Chondrocyte (in vitro differentiated cells): Measurements from ENCODE around the gene CDR2. TPM values are rescaled to one million over a fixed set of nuclear protein-coding genes. Genes with fewer than 3 reads are reported as not detected.

Experiments used
- DNase-seq: peaks from one replicate; pipeline ENCODE4 v3.0.0; 2021; ENCODE audit warnings: mixed read lengths, low spot score
- H3K27ac Mint-ChIP-seq: one replicate; pipeline ENCODE4 v1.8.0; 2021; ENCODE audit warnings: mild to moderate bottlenecking, moderate library complexity, mixed read lengths; ENCODE audit not compliant: unreplicated experiment
- H3K27me3 Mint-ChIP-seq: 2 replicates; pipeline ENCODE4 v1.8.0; 2021; ENCODE audit warnings: low read depth, mixed read lengths
- H3K36me3 Mint-ChIP-seq: 2 replicates; pipeline ENCODE4 v1.8.0; 2021; ENCODE audit warnings: low read depth, mixed read lengths
- H3K4me1 Mint-ChIP-seq: 2 replicates; pipeline ENCODE4 v1.8.0; 2021; ENCODE audit warnings: low read depth, mild to moderate bottlenecking, mixed read lengths
- H3K4me3 Mint-ChIP-seq: one replicate; pipeline ENCODE4 v1.8.0; 2021; ENCODE audit warnings: mild to moderate bottlenecking, moderate library complexity, mixed read lengths; ENCODE audit not compliant: unreplicated experiment
- H3K9me3 Mint-ChIP-seq: 2 replicates; pipeline ENCODE4 v1.8.0; 2021; ENCODE audit warnings: low read depth, mixed read lengths
- total RNA-seq: library from RNA; stranded (reverse); gene quantifications from 3 replicates; pipeline ENCODE4 v1.2.1, GENCODE V29; 2021
- TF ChIP-seq, protein P1 (sequence below): fragments of 200-600 bp; sonication (generic); IDR thresholded peaks from 2 replicates; pipeline ENCODE4 v1.5.0; 2021; ENCODE audit warnings: antibody characterized with exemption, mild to moderate bottlenecking, moderate library complexity

CDR2 gene
- total RNA-seq, 1 donor from 2014 or later: 46.1 TPM

DNA sequence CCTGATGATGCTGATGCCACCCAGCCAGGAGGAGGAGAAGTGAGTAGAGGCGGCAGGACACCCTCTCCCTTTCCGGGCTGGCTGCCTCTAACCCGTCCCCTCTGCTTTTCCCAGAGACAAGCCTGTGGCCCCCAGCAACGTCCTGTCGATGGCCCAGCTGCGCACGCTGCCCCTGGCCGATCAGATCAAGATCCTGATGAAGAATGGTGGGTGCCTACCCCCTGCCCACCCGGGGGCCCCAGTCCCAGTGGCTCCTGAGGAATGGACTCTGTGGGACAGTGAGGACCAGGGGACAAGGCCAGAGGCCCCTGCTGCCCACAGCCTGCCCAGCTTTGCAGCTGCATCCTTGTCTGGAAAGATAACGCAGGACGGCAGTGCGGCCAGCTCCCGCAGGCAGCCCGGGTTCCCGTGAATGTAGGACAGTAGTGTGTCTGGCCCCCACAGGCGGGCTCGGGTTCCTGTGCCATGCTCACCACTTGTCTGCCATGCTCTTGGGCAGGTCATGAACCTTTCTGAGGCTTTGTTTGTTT, 57.4 kb downstream of the CDR2 start:
- no peaks in the 10 kb centered on the region for H3K9me3 Mint-ChIP-seq
- no peak overlapping the region for H3K27ac Mint-ChIP-seq
- no peak for DNase-seq
- TF ChIP-seq, protein P1, sequence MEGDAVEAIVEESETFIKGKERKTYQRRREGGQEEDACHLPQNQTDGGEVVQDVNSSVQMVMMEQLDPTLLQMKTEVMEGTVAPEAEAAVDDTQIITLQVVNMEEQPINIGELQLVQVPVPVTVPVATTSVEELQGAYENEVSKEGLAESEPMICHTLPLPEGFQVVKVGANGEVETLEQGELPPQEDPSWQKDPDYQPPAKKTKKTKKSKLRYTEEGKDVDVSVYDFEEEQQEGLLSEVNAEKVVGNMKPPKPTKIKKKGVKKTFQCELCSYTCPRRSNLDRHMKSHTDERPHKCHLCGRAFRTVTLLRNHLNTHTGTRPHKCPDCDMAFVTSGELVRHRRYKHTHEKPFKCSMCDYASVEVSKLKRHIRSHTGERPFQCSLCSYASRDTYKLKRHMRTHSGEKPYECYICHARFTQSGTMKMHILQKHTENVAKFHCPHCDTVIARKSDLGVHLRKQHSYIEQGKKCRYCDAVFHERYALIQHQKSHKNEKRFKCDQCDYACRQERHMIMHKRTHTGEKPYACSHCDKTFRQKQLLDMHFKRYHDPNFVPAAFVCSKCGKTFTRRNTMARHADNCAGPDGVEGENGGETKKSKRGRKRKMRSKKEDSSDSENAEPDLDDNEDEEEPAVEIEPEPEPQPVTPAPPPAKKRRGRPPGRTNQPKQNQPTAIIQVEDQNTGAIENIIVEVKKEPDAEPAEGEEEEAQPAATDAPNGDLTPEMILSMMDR: no peak
- H3K27me3 Mint-ChIP-seq: no peaks in the 10 kb centered on the region
- peaks cover 12% of the 10 kb centered on the region for H3K36me3 Mint-ChIP-seq
- H3K4me1 Mint-ChIP-seq: peaks cover 2% of the 10 kb centered on the region
- no peak overlapping the region for H3K4me3 Mint-ChIP-seq

DNA sequence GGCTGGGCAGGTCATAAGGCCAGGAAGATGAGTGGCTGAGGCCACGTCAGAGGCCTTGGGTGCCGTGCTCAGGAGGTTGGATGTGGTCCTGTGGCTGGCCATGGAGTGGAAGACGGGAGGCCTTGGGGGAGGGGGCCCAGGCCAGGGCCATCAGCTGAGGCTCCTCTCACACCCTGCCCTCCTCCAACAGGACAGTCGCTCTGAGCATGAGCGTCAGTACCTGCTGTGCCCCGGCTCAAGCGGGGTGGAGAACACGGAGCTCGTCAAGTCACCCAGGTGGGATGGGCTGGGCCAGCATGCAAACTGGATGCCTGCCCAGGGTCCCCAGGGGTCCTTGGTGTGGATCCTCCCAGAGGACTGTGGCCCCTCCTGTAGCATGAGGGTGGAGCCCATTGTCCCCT, 58.0 kb downstream of the CDR2 start:
- H3K36me3 Mint-ChIP-seq: peaks cover 15% of the 10 kb centered on the region
- H3K9me3 Mint-ChIP-seq: no peaks in the 10 kb centered on the region
- H3K27me3 Mint-ChIP-seq: no peaks in the 10 kb centered on the region
- no peak for DNase-seq
- H3K4me3 Mint-ChIP-seq: no peak overlapping the region
- peaks cover 2% of the 10 kb centered on the region for H3K4me1 Mint-ChIP-seq
- H3K27ac Mint-ChIP-seq: no peak overlapping the region
- TF ChIP-seq, protein P1: no peak

DNA sequence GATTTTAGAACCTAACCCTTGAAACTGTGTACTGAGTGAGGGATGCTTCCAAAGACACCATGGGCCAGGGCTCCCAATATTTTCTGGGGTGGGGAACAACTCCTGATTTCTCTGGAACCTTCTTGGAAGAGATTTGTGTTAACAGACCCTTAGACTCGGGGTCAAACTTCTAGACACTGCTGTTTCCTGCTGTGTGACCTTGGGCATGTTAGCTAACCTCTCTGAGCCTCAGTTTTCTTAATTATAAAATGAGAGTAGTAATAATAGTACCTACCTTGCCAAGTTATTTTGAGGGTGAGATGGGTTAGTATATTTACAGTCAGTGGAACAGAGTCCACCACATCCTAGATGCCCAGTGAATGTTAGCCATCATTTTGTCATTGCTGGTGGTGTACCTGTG, 58.4 kb downstream of the CDR2 start:
- Mint-ChIP-seq H3K4me3 (no peak overlapping the region), H3K27ac (no peak overlapping the region), H3K9me3 (no peaks in the 10 kb centered on the region), H3K4me1 (no peaks in the 10 kb centered on the region), H3K27me3 (no peaks in the 10 kb centered on the region), H3K36me3 (peaks cover 15% of the 10 kb centered on the region)
- no peak for DNase-seq
- TF ChIP-seq, protein P1: no peak

DNA sequence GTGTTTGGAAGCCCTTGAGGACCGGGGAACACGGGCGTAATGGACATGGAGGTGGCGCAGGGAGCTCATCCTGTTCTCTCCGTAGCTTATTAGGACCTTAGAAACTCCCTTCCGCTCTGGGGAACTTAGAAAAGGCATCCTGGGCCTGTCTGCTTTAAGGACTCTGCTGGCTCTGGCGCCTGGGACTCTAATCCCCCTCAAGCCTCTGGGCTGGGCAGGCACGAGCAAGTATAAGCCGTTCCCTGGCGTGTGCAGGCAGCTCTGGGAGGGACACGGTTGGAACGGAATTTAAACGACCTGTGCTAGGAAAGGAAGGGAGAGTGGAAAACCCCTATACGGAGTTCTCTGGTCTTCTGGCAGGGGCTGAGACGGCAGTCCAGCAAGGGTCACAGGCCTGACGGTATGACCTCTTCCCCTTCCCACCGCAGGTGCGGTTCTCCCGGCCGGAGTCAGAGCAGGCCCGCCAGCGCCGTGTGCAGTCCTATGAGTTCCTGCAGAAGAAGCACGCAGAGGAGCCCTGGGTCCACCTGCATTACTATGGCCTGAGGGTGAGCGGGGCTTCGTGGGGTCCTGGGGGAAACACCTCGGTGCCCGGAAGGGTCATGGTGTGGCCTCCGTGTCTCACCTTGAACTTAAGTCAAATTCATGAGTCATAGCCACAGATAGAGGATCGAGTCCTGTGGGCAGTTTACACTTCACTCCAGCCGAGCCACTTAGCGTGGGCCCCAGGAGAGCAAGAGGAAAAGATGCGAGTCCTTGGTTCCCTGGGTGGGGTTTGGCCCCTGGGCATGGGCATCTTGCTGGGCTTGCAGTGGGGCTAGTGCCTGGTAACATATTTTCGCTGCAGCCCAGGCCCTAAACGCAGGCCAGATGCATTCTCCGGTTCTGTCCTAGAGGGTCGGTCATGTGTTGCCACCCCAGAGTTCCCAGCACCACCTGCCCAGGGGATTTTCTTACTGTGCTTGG, 59.5 kb downstream of the CDR2 start:
- no peak for DNase-seq
- Mint-ChIP-seq H3K27ac (no peak overlapping the region), H3K4me3 (no peak overlapping the region), H3K36me3 (peaks cover 15% of the 10 kb centered on the region), H3K27me3 (no peaks in the 10 kb centered on the region), H3K4me1 (no peaks in the 10 kb centered on the region), H3K9me3 (no peaks in the 10 kb centered on the region)
- TF ChIP-seq, protein P1: no peak

DNA sequence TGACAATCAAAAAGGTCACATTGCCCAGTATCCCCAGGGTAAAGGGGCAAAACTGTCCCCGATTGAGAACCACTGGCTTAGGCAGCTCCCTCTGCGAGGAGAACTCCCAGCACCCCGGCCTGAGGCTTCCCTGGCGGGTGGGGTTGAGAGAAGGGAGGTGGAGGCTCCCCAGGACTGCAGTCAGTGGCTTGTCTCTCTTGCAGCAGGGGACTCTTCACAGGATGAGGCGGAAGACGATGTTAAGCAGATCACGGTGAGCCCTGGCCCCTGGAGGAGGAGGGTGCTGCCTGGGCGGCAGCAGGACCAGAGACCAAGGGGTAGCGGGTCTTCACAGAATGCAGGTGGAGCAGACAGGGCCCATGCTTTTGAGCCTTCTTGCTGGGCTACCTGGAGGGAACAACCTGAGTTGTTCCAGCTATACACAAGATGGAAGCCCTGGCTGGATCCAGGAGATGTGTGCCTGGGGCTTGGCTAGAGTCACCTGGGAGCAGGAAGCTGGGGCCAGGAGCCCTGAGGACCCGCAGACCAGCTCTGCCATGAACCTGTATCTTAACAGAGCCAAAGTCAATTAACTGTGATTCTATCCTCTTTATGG, 60.4 kb downstream of the CDR2 start:
- DNase-seq: no peak
- Mint-ChIP-seq H3K36me3 (peaks cover 15% of the 10 kb centered on the region), H3K27ac (no peak overlapping the region), H3K4me3 (no peak overlapping the region), H3K9me3 (no peaks in the 10 kb centered on the region), H3K27me3 (no peaks in the 10 kb centered on the region), H3K4me1 (no peaks in the 10 kb centered on the region)
- TF ChIP-seq, protein P1: no peak
